K562 (cell line): ENCODE measurements around the gene MFSD2B. TPM values are rescaled to one million over a fixed set of nuclear protein-coding genes. Genes with fewer than 3 reads are reported as not detected.

Experiments used
- ARID3B ChIP-seq: fragments of 250-450 bp; sonication (Bioruptor Pico); IDR thresholded peaks from 2 replicates; pipeline ENCODE4 v1.4.0; 2020; ENCODE audit warnings: borderline replicate concordance
- BMI1 ChIP-seq: fragments of 150-350 bp; IDR thresholded peaks from 2 replicates; pipeline ENCODE4 v1.6.1; 2014; ENCODE audit warnings: low read length
- C11orf30 ChIP-seq: fragments of 450-650 bp; IDR thresholded peaks from 2 replicates; pipeline ENCODE4 v1.6.1; 2016; ENCODE audit warnings: low read depth, mild to moderate bottlenecking
- CBFA2T2 ChIP-seq: fragments of 450-650 bp; conservative IDR thresholded peaks from 2 replicates; pipeline ENCODE4 v1.6.1; 2017; ENCODE audit warnings: mild to moderate bottlenecking
- CCNT2 ChIP-seq: IDR thresholded peaks from 2 replicates; pipeline ENCODE4 v1.6.1; 2011; ENCODE audit warnings: borderline replicate concordance, low read depth, mild to moderate bottlenecking, moderate library complexity, mixed read lengths, low read length; ENCODE audit not compliant: insufficient read length; ENCODE audit errors: extremely low read depth
- CHCHD3 ChIP-seq: fragments of 250-450 bp; sonication (Bioruptor Pico); IDR thresholded peaks from 2 replicates; pipeline ENCODE4 v2.1.2; 2022; ENCODE audit warnings: mild to moderate bottlenecking
- CREM ChIP-seq: IDR thresholded peaks from 2 replicates; pipeline ENCODE4 v1.6.1; 2014; ENCODE audit warnings: antibody characterized with exemption, low read depth
- FOXK2 ChIP-seq, 2 experiments: fragments of 450-650 bp; IDR thresholded peaks in 1 of 2; conservative IDR thresholded peaks in 1 of 2; 2 replicates each; pipeline ENCODE4 v1.6.1; 2016; ENCODE audit warnings: low read depth in 2 of 2, mild to moderate bottlenecking in 1 of 2
- HDAC2 ChIP-seq: fragments of 450-650 bp; IDR thresholded peaks from 2 replicates; pipeline ENCODE4 v1.6.1; 2016; ENCODE audit warnings: mild to moderate bottlenecking
- HDGF ChIP-seq: fragments of 450-650 bp; IDR thresholded peaks from 2 replicates; pipeline ENCODE4 v1.6.1; 2016
- KAT7 ChIP-seq: sonication (generic); formaldehyde crosslinking; IDR thresholded peaks from 2 replicates; pipeline ENCODE4 v1.8.0; 2022; ENCODE audit warnings: missing genetic modification reagents, mild to moderate bottlenecking, borderline replicate concordance
- L3MBTL2 ChIP-seq: fragments of 450-650 bp; IDR thresholded peaks from 2 replicates; pipeline ENCODE4 v1.6.1; 2016; ENCODE audit warnings: mild to moderate bottlenecking, moderate library complexity
- MED1 ChIP-seq: sonication (generic); formaldehyde crosslinking; IDR thresholded peaks from 2 replicates; pipeline ENCODE4 v1.8.1; 2023; ENCODE audit warnings: missing genetic modification reagents, borderline replicate concordance
- NCOA2 ChIP-seq, 2 experiments: fragments of 450-650 bp; IDR thresholded peaks; 2 replicates each; pipeline ENCODE4 v1.6.1; 2018; ENCODE audit warnings: mild to moderate bottlenecking in 2 of 2, moderate library complexity in 1 of 2; ENCODE audit not compliant: partially characterized antibody in 2 of 2
- POLR2B ChIP-seq: fragments of 450-650 bp; IDR thresholded peaks from 2 replicates; pipeline ENCODE4 v1.6.1; 2018; ENCODE audit warnings: low read depth; ENCODE audit not compliant: partially characterized antibody
- RBM25 ChIP-seq: fragments of 200-400 bp; formaldehyde crosslinking; IDR thresholded peaks from 2 replicates; pipeline ENCODE4 v1.6.1; 2018; ENCODE audit warnings: low read length, low read depth, moderate library complexity; ENCODE audit not compliant: severe bottlenecking
- SIN3A ChIP-seq, 2 experiments: fragments of 150-350 bp in 1 of 2; IDR thresholded peaks; 2 replicates each; pipeline ENCODE4 v1.6.1; 2011 to 2016; ENCODE audit warnings: borderline replicate concordance in 2 of 2, low read depth in 2 of 2, low read length in 2 of 2, mild to moderate bottlenecking in 2 of 2, moderate library complexity in 2 of 2; ENCODE audit not compliant: control insufficient read depth in 1 of 2
- SNIP1 ChIP-seq: fragments of 450-650 bp; IDR thresholded peaks from 2 replicates; pipeline ENCODE4 v1.7.1; 2017; ENCODE audit warnings: low read depth, mild to moderate bottlenecking
- SREBF1 ChIP-seq: fragments of 150-350 bp; IDR thresholded peaks from 2 replicates; pipeline ENCODE4 v1.6.1; 2014; ENCODE audit warnings: antibody characterized with exemption, low read depth, low read length, borderline replicate concordance
- TAF9B ChIP-seq: fragments of 450-650 bp; IDR thresholded peaks from 2 replicates; pipeline ENCODE4 v1.6.1; 2018; ENCODE audit warnings: mild to moderate bottlenecking; ENCODE audit not compliant: partially characterized antibody
- ZNF143 ChIP-seq: sonication (generic); formaldehyde crosslinking; IDR thresholded peaks from 2 replicates; pipeline ENCODE4 v1.9.0; 2022; ENCODE audit warnings: mild to moderate bottlenecking, missing genetic modification reagents
- ZNF668 ChIP-seq: fragments of 250-450 bp; sonication (Bioruptor Pico); IDR thresholded peaks from 2 replicates; pipeline ENCODE4 v1.8.0; 2022; ENCODE audit warnings: mild to moderate bottlenecking, inconsistent platforms
- polyA plus RNA-seq, 8 experiments: library from polyadenylated mRNA; depleted of rRNA in 4 of 8; stranded (reverse) in 5 of 8; unstranded in 3 of 8; fragments of >200 nt; fragmentation: Nextera tagmentation in 2 of 8; fragmentation: Illumina TruSeq in 1 of 8; extraction: Ambion mirVana in 2 of 8; extraction: Trizol in 1 of 8; gene quantifications; 2 replicates each; pipeline versions ENCODE4 v1.2.1 to v1.2.3, GENCODE V29; 2011 to 2014; ENCODE audit warnings: inconsistent platforms in 1 of 8, missing spikeins in 1 of 8
- total RNA-seq, 7 experiments: library from RNA; depleted of rRNA in 6 of 7; stranded (reverse); fragments of >200 nt in 6 of 7; fragmentation: Illumina TruSeq in 2 of 7; extraction: Trizol in 2 of 7; gene quantifications; 2 replicates each; pipeline versions ENCODE4 v1.2.1 to v1.2.3, GENCODE V29; 2011 to 2021; ENCODE audit warnings: low replicate concordance in 1 of 7
- TF ChIP-seq, protein P1 (sequence below), 3 experiments: fragments of 200-800 bp in 1 of 3; sonication (Bioruptor generic) in 1 of 3; sonication (generic) in 1 of 3; formaldehyde crosslinking in 1 of 3; IDR thresholded peaks; 2 replicates each; pipeline versions ENCODE4 v1.6.1 to v1.8.0; 2016 to 2022; ENCODE audit warnings: mild to moderate bottlenecking in 2 of 3, missing compliant biosample characterization in 2 of 3, missing genetic modification characterization in 2 of 3, missing genetic modification reagents in 1 of 3
- TF ChIP-seq, protein P2 (sequence below): IDR thresholded peaks from 2 replicates; pipeline ENCODE4 v1.6.1; 2012; ENCODE audit warnings: low read depth, low read length, improper control_type of control experiment, borderline replicate concordance

The MFSD2B gene
- total and polyA plus RNA-seq, 9 of the 15 experiments (the other 6 are each of a cell fraction or from before 2014, with no cell fraction given): 2.6 to 10.9 (median 6.8) TPM

DNA sequence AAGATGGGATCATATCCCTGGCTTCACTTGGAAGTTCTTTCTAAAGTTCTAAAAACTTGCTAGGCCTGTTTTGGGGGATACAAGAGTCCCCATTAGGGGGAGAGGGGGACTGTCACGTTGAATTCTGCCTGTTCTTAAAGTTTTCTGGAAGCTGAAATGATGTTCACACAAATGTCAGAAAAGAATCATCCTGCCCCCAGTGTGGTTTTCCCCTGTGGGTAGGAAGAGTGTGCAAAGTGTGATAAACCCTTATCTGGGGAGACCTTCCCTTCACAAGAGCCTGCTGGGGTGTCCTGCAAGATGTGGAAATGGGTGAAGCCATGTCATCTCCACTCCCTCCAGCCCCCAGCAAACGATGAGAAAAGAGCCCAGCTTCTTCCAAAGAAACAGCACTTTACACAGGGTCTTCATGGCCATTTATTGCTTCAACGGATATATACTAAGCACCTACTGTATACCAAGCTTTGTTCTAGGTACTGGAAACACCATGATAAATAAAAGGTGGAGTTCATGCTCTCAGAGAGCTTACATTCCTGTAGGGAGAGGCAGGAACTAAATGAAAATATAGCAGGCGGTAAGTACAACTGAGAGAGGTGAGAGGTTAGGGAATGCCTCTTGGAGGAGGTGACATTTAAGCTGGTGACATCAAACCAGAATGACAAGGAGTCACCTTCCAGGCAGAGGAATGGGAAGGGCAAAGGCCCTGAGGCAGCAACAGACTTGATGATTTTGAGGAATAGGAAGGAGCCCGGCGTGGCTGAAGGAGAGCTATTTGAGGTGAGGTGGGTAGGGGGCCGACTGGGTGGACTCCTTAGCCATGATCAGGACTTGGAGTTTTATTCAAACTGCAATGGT is 1.6 kb downstream of the MFSD2B start (continued):
- TF ChIP-seq TAF9B (peak; percentile 60), HDGF (peak; percentile 79; the same call in 1 of the 2 replicates), CREM (peak; percentile 79), BMI1 (no peak), L3MBTL2 (peak; percentile 28; the same call in 1 of the 2 replicates), SREBF1 (no peak), KAT7 (CRISPR knock-in tag) (no peak), POLR2B (peak; percentile 57), SIN3A (IDR thresholded peaks at IDR 0.05; ENCODE audit: borderline replicate concordance in 2 of 2, control insufficient read depth in 1 of 2, low read depth in 2 of 2, low read length in 2 of 2) (peak in 1 of 2 experiments; percentile 44; a peak in 2 of 4 replicates), ZNF143 (no peak), C11orf30 (0 out of 2 replicates have a peak, but pooled peaks have one; percentile 15), CBFA2T2 (peak; percentile 97), NCOA2 (IDR thresholded peaks at IDR 0.05; ENCODE audit: partially characterized antibody in 2 of 2) (peak in 1 of 2 experiments; percentile 14), HDAC2 (peak; percentile 90), FOXK2 (conservative IDR thresholded peaks at IDR 0.05 in 1 of 2, IDR thresholded peaks at IDR 0.05 in 1 of 2; ENCODE audit: low read depth in 2 of 2) (peak in 1 of 2 experiments; percentile 52; a peak in 3 of 4 replicates), MED1 (no peak), CCNT2 (peak; percentile 90), CHCHD3 (CRISPR knock-in tag) (no peak), ARID3B (CRISPR knock-in tag) (no peak), RBM25 (peak; percentile 68), ZNF668 (CRISPR knock-in tag) (peak; percentile 50; the same call in 1 of the 2 replicates), SNIP1 (no peak)
- TF ChIP-seq, protein P1, sequence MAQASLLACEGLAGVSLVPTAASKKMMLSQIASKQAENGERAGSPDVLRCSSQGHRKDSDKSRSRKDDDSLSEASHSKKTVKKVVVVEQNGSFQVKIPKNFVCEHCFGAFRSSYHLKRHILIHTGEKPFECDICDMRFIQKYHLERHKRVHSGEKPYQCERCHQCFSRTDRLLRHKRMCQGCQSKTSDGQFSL (CRISPR knock-in tag; IDR thresholded peaks at IDR 0.05): no peak
- TF ChIP-seq, protein P1 (tag; IDR thresholded peaks at IDR 0.05): no peak
- TF ChIP-seq, protein P2, sequence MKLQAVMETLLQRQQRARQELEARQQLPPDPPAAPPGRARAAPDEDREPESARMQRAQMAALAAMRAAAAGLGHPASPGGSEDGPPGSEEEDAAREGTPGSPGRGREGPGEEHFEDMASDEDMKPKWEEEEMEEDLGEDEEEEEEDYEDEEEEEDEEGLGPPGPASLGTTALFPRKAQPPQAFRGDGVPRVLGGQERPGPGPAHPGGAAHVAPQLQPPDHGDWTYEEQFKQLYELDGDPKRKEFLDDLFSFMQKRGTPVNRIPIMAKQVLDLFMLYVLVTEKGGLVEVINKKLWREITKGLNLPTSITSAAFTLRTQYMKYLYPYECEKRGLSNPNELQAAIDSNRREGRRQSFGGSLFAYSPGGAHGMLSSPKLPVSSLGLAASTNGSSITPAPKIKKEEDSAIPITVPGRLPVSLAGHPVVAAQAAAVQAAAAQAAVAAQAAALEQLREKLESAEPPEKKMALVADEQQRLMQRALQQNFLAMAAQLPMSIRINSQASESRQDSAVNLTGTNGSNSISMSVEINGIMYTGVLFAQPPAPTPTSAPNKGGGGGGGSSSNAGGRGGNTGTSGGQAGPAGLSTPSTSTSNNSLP: no peak
